GM03348 (cell line): Measurements from ENCODE around the gene FGF5.
A peak's percentile ranks its signal among the peaks of the same experiment; 100 is the strongest.
"Not testable (repeated sequence)": the region's sequence is repeated elsewhere in the genome, so short reads cannot be mapped to it uniquely, and the experiment has no call there.

ENCODE experiments used
- DNase-seq: peaks from one replicate; pipeline ENCODE4 v3.0.0; 2012; ENCODE audit warnings: low spot score

The FGF5 gene

GRCh38 chr4:80266253-80266901 is at the start of gene FGF5:
TSS of gene FGF5 (plus strand) at chr4:80266664. CDS start at chr4:80266825, 161 bp downstream.
- DNase-seq = peak; percentile 95

DNA sequence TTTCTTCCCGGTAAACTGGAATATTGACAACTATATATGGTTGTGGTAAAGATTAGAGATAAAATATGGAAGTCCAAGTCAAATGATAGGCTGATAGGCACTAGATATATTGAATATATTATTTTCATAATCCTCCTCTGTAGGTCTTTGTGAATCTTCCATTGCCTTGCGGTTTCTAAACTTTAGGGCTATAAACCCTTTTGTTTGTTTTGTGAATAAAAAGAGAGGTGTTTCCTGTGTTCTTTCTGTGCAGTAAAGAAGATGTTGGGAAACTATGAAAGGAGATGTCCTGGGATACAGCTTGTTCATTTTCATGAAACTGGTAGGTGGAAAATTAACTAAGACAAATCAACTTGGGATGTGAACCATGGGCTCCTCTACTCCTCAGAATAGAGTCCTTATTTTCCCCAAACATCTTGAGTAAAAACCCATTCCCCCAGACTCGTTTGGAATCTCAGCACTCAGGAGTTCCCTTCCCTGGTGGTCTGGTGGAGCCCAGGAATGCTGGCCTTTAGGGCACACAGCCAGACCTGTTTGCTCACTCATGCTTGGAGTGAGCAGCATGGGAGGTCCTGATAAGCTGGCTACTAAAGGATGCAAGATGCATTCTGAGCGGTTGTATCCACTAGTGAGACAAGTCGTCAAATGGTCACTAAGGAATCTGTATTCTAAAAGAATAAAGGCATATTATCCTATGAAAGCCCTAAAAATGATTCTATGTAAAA is 47.0 kb upstream of the FGF5 start:
- no peak for DNase-seq

DNA sequence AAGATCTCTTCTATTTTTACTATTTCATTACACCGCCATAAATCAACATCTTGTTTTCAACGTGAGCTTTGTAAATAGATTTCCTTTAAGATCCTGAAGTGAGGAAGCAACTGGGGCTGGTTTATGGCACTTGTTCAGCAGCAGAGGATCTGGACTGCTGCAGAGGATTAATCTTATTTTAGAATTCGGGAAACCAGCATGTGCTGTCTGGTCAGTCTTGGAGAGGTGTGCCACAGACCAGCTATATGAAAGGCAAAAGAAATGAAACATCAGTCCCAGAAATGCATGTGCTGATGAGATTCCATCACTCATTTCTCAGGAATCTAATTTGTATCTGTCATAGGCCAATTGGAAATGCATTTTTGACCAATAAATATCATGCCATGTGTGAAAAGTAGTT is 45.8 kb upstream of the FGF5 start:
- no peak for DNase-seq

DNA sequence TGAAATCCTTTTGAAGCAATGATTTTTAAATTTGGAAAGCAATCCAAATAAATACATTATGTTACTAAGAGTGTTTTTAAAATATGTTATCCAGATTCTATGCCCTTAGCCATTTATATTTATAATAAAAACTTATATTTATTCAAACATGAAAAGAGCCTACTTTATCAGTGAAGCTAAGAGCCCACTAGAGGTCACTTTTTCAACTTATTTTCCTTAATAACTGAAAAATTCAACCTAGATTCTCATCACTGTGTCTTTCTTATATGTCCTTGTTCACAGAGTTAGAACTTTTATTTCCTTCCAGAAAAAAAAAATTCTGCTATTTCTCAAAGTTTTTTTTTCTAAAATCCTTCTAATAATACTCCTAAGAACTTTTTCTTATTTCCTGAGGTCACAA is 45.3 kb upstream of the FGF5 start:
- peak; percentile 35 for DNase-seq

GRCh38 chr4:80225595-80225994 is 40.9 kb upstream of the FGF5 start:
- DNase-seq = no peak

DNA sequence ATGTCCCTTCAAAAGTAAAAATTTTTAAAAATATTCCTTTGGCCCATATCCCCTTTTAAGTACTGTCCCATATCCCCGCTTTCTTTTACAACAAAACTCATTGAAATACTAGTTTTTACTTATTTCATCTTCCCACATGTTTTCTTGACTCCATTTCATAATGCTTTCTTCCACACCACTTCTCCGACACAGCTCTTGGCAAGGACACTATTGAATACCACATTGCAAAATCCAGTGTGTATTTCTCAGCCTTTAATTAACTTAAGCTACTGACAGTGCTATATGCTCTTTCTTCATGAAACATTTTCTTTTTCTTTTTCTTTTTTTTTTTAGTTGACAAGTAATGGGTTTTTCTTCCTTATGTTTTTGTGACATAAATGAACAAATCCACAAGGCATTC is 40.4 kb upstream of the FGF5 start:
- DNase-seq = no peak

DNA sequence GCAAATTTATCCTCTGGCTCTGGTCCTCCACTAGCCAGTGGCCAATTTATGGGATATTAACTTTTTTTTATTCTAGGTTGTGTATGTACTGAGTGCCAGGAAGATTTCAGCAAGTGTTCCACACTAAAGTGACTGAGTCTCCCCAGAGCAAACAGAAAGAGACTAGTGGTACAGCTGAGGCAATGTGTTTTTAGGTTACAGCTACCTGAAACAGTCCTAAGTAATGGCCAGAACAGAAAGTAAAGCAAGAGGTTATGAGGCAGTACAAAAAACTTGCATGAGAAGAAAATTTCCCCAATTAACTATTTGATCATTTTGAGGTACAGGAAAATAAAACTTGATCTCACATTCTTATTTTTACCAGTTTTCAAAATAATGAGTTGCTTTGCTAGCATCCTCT is 38.0 kb upstream of the FGF5 start:
- no peak for DNase-seq

GRCh38 chr4:80229128-80229527 is 37.3 kb upstream of the FGF5 start:
- DNase-seq = no peak

DNA sequence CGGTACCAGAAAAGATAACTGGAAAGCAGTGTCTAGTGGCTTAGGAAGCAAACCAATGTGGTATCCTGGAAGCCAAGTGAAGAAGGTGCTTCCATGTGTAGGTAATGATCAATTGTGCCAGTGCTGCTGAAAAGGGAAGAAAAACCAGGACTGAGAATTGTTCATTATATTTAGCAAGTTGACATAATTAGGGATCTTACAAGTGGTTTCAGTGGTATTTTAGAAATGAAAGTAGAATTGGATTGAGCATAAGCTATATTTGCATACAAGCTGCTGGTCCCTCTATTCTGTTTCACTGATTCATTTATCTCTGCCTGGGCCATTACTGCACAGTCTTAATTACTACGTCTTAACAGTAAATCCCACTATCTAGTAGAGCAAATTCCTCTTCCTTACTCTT is 36.9 kb upstream of the FGF5 start:
- DNase-seq = no peak

DNA sequence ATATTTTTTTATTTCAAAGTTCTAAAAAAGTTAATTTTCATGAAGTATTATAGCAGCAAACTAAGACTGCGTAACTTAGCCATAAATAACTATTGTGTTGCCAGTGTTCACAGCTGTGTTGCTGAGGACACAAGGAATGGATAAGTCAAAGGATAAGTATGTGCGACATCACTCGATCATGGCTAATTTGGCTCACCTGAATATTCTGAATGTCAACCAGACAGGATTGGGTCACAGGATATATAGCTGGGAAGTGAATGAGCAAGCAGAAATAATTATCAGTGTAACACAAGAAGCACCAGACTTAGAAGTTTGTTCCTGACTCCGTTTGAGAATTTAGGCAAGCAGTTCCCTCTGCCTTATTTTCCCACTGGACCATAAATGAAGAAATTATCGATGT is 35.3 kb upstream of the FGF5 start:
- no peak for DNase-seq

DNA sequence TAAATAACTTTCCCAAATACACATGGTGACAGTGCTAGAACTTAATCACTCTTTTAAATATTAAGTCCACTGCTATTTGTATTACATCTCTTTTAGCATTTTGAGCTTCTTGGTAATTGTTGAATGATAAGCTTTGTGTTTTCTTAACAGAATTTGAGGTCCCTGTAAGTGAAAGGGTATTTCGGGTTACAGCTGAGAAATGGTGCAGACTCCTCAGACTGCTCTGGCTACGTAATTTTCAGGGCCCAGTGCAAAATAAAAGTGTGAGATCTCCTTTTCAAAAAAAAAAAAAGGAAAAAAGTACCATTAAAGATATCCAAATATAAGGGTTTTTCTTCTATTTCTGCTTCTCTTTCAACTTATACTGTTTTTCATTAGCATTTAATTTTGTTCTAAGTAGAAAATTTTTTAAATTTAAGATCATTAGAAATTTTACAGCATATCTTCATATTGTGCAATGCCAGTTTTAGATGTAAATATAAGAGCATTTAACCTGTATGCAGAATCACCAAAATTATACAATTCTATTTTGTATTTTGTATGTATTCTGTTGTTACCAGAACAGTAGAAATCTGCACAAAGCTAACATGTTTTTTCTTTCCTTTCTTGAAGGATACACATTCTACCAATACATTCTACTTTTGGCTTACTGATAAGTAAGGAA is 33.6 kb upstream of the FGF5 start:
- no peak for DNase-seq

DNA sequence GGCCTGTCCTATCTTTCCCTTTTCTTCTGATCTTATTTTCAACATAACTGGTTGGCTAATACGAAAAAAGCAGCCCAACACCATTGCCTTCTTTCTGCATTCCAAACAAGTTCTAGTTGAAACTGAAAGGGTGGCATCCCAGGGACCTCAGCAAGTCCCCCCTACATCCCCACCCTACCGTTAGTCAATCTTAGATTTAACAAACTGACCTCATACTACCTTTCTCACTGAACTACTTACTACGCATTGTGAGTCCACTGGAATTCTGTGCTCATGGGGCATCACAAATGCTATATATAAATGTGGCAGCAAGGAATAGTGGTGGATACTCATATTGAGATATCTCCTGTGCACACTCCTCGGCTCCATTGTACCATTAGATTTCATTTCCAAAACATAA is 33.1 kb upstream of the FGF5 start:
- DNase-seq = no peak

- DNase-seq = no peak
Measured at GRCh38 chr4:80235451-80235850, 31.0 kb upstream of the FGF5 start.

GRCh38 chr4:80237992-80238391 is 28.5 kb upstream of the FGF5 start:
- peak; percentile 65 for DNase-seq

GRCh38 chr4:80239480-80240150 is 26.8 kb upstream of the FGF5 start:
- no peak for DNase-seq

DNA sequence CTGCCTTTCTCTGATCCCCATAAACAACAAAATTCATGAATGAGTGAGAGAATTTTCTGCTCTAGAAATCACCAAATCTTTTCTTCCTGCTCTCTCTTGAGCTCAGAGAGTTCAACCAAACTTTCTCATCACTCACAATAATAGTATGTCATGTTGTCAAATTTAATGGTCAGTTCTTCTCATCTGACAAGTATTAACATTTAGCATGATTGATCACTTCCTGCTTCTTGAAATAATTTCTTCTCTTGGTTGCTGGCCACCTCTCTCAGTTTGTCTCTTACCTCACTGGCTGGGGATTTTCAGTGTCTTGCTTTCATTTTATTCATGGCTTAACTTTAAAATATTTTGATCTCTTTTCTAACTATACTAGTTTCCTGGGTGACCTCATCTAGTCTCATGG is 25.5 kb upstream of the FGF5 start:
- DNase-seq = peak; percentile 33

DNA sequence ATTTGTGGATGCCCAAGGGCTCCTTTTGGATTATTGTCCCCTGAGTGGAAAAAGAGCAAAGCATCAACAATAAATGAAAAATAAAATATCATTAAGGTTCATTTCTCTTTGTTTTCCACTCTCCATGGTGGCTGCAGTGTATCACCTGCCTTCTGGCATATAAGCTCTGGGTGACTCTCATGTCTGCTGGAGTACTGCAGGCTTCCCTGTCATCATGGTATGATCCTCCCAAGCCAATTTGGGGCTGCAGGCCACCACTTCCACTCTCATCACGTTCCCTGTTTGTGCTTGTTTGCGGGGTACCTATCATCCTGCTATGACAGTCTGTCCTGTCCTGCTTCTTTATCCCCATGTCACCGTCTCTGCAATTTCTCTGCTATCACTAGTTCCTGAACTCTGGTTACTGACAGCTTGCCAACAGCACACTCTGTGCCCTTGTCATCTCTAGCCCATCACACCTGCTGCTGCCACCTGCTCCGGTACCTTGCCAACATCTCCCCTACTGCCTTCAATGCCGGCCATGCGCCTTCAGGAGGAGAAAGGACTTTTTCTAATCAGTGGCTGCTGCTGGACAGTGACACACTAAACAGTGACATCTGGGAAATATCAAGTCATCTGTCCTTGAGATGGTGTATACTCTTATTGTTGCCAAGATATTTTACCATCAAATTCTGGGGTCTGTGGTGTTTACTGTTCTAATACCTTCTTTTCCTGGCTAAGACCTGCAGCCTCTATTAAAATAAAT is 23.0 kb upstream of the FGF5 start:
- no peak for DNase-seq

DNA sequence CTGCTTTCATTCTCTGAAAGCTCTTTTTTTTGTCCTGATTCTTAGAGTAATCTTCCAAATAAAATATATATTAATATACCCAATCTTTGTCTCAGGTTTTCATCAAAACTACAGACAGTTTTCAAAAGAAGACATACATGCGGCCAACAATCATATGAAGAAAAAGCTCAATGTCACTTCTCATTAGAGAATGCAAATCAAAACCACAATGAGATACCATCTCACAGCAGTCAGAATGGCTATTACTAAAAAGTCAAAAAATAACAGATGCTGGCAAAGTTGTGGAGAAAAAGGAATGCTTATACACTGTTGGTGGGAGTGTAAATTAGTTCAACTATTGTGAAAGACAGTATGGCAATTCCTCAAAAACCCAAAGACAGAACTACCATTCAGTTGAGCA is 19.0 kb upstream of the FGF5 start:
- DNase-seq = not testable (repeated sequence)

DNA sequence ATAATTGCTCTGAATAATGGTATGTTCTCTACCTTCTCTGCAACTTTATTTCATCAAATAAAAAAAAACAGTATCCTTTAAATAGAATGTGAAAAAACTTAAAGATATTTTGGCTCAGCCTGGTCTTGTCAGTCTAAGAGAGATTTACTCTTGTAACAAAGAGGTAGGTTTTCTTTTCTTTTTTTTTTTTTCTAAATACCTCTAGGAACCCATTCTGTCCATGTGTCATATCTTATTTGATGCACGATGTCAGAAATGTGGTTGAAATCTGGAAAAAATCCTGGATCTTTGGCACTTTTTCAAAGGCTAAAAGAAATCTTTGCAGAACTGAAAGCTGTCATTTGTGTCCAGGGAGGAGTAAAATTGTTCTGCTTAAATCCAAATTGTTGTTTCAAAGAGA is 17.3 kb upstream of the FGF5 start:
- no peak for DNase-seq

DNA sequence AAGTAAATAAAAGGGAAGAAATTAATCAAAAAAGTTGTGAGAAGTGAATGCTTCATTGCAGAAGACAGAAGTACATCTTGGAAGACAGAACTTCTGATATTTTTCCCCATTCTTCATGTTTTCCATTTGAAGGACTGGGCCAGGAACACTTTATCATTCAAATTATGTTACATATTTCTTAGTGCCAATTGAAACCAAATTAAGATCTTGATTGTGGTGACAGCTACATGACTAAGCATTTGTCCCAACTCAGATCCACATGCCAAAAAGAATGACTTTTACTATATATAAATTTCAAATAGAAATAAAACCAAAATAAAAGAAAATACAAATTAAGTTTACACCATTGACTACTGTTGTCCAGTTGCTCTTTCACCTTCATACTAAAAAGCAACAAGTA is 14.0 kb upstream of the FGF5 start:
- DNase-seq = no peak

DNA sequence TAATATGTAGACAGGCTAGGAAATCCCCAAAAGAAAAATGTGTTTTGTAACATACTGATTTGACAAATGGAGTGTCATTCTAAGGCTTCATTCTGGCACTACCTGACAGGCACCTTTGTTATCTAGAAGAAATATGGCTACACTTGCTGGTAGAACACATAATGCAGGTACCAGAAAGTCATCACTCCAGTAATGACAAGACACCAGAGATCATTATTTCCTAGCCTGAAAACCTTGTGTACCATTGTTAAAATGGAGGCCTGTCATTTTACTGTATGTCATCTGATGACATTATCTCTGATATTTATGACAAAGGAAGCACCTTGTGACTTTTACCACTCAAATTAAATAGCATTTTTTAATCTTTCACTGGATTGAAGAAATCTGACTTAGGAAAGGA is 13.5 kb upstream of the FGF5 start:
- no peak for DNase-seq

GRCh38 chr4:80253510-80253909 is 13.0 kb upstream of the FGF5 start:
- DNase-seq = no peak
